T-helper 2 cell treated with Interferon-gamma antibody and Interleukin-4, amounts not matched to agents 100 ng/mL and 5 ng/mL, for 36 hours (primary cell): Measurements from ENCODE around the gene PRRX2. TPM values are rescaled to one million over a fixed set of nuclear protein-coding genes. Genes with fewer than 3 reads are reported as not detected.
"Not testable (repeated sequence)": the region's sequence is repeated elsewhere in the genome, so short reads cannot be mapped to it uniquely, and the experiment has no call there.

Source experiments
- intact Hi-C: fragments of 100-400 bp; cut with micrococcal nuclease; formaldehyde crosslinking; loops from one replicate; pipeline ENCODE4 v1.15.1; 2023
- total RNA-seq: library from RNA; stranded (reverse); gene quantifications from 2 replicates; pipeline ENCODE4 v1.2.3, GENCODE V29; 2022

PRRX2 gene
- total RNA-seq, 1 donor from 2014 or later, result 0.73 TPM

GRCh38 chr9:129726322-129727160 is 61.1 kb downstream of the PRRX2 start:
- intact Hi-C loops, result loop anchor here (1.0 to 2.0 kb wide), 2 partner anchors 57 to 64 kb away; no protein-coding TSS in a partner anchor

DNA sequence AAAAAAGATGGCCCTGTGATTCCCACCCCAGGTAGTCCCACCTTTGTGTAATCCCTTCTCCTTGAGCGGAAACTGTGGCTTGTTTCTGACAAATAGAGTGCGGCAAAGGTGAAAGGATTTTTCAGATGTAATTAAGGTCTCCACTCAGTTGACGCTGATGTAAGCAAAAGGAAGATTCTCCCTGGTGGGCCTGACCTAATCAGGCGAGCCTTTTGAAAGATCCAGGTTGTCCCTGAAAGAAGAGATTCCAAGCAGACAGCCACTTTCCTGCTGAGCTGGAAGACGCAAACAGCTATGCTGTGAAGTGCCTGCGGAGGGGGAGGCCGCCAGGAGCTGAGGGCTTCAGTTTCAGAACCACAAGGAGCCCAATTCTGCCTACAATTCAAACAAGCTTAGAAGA is 63.3 kb downstream of the PRRX2 start:
- intact Hi-C loops, result no loop called here

- intact Hi-C loops, result no loop called here
Measured at GRCh38 chr9:129731477-129732085, 66.1 kb downstream of the PRRX2 start.

GRCh38 chr9:129732100-129732499 is 66.7 kb downstream of the PRRX2 start:
- intact Hi-C loops, result no loop called here

- intact Hi-C loops, result no loop called here
Measured at GRCh38 chr9:129732946-129733631, 67.6 kb downstream of the PRRX2 start.

DNA sequence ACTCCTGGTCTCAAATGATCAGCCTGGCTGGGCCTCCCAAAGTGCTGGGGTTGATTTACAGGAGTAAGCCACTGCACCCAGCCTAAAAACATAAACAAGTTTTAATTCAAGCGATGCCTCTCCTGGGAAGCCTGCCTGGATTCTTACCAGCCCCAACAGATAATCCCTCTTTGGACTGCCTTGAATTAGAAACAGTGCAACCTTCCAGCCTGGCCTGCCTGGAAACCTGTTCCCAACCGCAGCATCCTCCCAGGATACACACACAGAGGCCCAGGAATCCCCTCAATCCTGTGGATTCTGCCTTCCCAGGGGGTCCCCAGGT is 68.1 kb downstream of the PRRX2 start:
- intact Hi-C loops, result no loop called here

DNA sequence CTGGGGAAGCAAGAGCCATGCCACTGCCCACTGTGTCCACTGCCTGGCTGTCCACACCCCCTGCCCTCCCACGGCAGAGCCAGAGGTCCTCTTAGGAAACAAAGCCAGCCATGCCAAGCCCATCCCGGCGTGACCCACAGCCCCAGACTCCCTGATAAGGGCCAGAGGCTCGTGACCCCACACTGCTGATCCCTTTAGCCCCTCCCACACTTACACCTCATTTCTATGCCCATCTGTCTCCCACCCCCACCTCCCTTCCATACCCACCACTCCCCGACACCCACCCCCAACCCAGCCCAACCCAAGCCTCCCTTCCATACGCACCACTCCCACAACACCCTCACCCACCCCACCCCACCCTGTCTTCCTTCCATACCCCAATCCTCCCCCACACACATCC is 70.1 kb downstream of the PRRX2 start:
- intact Hi-C loops, result loop anchor here (5.0 kb wide), 1 partner anchor 93 kb away; the partner anchor contains the start of gene ASB6

DNA sequence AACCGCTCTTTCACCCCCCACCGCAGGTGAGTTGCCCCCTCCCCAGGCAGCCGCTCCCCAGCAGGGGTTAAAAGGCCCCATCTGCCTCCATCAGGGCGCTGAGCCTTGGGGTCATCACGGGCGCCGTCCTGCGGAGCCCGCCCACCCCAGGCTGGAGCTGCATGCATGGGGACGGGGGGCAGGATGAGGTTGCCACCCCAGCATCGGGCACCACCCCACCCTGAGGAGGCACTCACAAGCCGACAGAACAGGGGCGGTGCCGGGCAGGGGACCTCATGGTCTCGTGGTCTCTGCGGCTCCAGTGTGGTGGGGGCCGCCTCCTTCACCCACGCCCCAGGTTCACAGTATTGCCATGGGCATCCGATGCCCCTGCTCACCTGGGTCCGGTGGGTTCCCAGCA is 70.9 kb downstream of the PRRX2 start:
- intact Hi-C loops, result loop anchor here (2.0 to 5.0 kb wide), 2 partner anchors 54 to 94 kb away; partner anchors contain the start of gene ASB6

GRCh38 chr9:129737479-129738274 is 72.2 kb downstream of the PRRX2 start:
- intact Hi-C loops, result loop anchor here (1.0 to 5.0 kb wide), 3 partner anchors 46 to 95 kb away; partner anchors contain the start of gene ASB6

DNA sequence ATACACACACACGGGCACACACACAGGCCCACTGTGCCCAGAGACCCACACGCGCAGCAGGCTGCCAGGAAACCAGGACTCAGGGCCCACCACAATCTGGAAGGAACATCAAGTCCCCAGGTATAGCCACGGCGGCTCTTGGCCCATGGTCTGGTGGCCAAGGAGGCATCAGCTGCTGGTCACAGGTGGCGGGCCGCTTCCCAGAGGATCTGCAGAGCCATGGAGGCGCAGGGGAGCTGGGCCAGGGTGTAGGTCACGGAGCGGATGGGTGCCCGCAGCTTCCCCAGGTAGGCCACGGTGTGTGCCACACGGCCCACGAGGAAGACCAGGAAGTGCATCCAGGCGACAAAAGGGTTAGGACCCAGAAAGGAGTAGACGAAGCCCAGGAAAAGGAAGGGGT is 74.0 kb downstream of the PRRX2 start:
- intact Hi-C loops, result loop anchor here (5.0 kb wide), 1 partner anchor 97 kb away; the partner anchor contains the start of gene ASB6

DNA sequence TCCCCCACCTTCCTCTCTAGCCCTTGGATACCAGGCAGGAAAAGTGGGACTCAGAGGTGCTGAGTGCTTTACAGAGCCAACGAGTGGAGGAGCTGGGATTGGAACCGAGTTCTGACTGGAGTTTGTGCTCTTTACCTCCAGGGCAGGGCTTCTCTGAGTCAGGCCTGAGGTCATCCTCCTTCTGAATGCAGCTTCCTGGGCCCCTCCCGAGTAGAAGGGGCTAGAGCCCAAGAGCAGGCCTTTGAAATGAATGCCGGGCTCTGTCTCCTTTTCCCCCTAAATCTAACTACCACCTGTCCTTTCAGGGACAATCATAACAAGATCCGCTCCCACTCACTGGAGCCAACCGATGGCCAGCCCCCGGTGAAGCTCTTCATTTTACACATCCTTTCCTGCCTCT is 74.7 kb downstream of the PRRX2 start:
- intact Hi-C loops, result no loop called here

DNA sequence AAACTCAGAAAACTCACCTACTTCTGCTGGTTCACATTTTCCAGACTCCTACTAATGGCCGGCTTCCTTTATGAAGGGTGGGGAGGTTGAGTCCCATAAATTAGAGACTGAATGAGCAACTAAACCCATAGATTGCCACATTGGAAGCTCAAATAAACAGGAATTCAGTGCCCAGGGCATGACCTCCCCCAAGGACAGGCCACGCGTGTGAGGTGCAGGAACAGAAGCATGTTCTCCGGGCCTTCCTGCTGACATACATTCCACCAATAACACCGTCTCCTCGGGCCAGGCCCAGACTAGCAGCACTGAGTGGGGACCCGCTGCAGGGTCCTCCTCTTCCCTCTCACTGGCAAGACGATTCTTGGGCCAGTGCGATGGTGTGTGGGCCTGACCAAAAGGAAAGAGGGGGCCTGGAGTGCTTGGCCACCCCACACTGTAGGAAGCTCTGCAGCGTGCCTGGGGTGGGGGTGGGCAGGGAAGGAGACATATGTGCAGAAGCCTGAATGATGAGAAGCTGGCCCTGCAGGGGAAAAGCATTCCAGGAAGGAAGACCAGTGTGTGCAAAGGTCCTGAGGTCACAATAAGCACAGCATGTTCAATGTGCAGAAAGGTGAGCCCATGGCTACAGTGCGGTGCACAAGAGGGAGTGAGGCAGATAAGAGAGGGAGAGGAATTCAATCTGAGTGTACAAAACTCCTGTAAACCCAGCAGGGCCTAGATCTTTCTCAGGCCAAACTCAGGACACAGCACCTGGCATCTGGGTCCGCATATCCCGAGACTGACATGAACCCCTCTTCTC is 75.4 kb downstream of the PRRX2 start:
- intact Hi-C loops, result no loop called here

DNA sequence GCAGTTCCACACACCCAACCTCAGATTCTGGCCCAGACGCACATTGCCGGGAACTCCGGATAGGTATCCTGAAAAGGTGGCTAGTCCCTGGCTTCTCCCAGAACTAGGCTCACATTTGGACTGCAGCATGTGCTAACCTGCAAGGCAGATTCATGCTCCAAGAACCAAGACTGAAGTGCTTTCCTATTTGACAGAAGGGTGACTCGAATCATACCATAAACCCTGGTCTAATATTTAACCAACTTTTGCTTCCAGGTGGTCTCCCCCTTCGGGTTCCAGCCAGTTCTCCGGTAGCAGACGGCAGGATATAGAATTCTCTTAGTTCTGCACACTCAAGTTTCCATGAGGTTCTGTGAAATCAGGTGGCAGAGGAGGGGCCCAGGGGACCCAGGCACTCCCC is 79.8 kb downstream of the PRRX2 start:
- intact Hi-C loops, result no loop called here

DNA sequence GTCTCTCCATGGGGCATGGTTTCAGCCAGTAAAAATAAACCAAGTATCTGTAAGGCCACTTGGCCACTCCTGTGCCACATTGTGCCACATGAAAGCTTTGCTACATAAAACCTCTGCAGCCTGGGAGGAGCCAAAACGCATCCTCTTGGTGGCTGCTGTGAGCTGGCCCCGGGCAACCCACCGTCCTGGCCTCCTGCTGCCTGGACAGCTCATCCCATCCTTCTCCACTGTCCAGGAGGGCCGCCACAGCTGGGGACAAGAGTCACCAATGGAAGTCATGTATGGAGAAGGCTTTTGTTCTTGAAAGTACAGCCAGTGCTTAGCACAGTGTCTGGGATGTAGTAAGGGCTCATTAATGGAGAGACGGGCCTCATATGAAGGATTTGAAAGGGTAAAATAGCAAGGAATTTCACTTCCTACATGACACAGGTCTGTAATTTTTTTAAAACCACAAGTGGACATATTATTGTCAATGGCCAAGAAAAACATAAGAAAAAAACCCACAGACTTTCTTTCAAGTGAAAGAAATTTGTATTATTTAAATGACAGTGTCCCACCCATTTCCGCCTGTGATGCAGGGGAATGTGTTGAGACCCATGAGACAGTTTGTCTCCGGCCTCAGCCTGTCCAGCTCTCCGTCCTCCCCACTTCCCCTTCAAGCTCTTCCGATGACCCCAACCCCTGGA is 80.8 kb downstream of the PRRX2 start:
- intact Hi-C loops, result no loop called here

DNA sequence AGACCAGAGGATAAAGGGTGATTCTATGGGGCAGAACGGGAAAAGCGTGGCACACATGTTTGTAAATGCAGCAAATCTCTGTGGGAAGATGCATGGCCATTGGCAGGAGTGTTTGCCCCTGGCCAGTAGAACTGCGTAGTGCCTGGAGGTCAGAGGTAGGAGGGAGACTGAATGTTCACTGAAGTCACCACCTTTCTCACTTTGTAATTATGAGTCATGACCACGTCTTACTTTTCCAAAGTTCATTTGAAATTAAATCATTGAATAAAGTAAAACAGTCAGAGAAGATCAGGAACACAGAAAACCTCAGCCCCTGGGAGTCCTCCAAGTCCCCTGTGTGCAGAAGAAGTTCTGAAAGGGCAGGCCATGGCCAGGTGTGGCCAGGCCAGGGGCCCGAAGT is 82.8 kb downstream of the PRRX2 start:
- intact Hi-C loops, result no loop called here

DNA sequence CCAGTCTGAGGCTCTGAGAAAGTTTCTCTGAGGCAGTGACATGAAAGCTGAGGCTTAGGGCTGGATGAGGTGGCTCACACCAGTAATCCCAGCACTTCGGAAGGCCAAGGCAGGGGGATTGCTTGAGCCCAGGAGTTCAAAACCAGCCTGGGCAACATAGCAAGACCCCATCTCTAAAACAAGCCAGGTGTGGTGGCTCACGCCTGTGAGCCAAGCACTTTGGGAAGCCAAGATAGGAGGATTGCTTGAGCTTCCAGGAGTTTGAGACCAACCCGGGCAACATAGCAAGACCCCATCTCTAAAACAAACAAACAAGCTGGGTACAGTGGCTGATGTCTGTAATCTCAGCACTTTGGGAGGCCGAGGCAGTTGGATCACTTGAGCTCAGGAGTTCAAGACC is 83.6 kb downstream of the PRRX2 start:
- intact Hi-C loops, result not testable (repeated sequence)

DNA sequence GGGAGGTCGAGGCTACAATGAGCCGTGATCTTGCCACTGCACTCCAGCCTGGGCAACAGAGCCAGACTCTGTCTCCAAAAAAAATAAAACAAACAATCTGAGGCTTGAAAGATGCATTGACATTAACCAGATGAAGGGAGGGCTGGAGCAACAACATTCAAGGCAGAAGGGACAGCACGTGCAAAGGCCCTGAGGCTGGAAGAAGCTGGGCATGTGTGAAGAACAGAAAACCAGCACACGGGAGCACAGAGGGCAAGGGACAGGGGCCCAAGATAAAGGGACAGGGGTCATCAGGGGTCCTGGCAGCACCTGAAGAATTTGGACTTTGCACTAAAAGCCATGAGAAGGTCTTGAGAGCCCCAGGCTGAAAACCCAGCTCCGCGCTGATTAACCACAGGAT is 84.1 kb downstream of the PRRX2 start:
- intact Hi-C loops, result no loop called here

DNA sequence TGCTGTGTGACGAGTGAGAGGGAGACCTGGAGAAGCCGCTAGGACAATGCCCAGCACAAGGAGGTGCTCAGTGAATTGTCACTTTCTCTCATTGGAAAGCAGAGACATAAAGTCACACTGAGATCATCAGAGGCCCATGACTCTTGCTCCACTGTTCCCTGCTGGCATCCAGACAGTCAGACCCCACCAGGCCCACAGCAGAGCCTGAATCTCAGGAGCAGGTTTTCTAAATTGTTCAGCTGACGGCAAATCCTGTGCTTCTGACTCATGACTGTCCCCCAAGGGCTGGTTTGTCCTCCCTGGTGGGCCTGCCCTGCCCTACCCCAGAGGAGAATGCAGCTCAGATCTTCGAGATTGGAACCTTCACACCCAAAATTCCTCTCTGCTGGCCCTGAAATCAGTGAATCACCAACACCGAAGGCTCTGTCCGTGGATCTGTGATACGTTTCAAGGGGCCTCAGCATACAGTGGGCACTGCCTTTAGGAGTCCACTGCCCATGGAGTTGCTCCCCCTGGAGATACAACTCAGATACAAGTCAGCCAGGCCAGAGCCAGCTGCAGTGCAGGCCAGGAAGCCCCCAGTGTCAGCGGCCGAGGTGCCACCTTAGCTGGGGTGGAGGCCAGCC is 84.7 kb downstream of the PRRX2 start:
- intact Hi-C loops, result no loop called here
